Measurements from ENCODE around the gene NPAS3.

DNA sequence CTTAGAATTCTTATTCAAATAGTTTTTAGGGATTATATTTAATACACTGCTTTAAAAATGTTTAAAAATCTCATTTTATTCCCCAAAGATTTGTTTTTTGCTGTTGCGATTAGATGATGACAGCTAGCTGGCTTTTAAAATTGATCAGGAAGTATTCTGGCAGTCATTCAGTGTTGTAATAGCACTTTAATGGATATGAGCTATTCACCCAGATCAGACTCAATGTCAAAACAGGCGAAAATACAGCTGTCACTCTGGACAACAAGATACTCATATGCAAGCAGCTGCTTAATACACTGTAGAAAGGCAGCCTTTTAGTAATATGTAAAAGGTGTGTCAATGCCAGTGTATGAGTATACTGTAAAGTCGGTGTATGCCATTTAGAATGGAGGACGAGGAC is 91.7 kb downstream of the NPAS3 start:
- TF ChIP-seq ZNF660 (tag by site-specific recombination; IDR thresholded peaks at IDR 0.05), result no peak
- TF ChIP-seq, protein P1, sequence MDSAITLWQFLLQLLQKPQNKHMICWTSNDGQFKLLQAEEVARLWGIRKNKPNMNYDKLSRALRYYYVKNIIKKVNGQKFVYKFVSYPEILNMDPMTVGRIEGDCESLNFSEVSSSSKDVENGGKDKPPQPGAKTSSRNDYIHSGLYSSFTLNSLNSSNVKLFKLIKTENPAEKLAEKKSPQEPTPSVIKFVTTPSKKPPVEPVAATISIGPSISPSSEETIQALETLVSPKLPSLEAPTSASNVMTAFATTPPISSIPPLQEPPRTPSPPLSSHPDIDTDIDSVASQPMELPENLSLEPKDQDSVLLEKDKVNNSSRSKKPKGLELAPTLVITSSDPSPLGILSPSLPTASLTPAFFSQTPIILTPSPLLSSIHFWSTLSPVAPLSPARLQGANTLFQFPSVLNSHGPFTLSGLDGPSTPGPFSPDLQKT (IDR thresholded peaks at IDR 0.05; ENCODE audit: borderline replicate concordance, low read depth, low read length), result no peak
- TF ChIP-seq YY2 (tag by site-specific recombination; IDR thresholded peaks at IDR 0.05), result no peak
- TF ChIP-seq, protein P2, sequence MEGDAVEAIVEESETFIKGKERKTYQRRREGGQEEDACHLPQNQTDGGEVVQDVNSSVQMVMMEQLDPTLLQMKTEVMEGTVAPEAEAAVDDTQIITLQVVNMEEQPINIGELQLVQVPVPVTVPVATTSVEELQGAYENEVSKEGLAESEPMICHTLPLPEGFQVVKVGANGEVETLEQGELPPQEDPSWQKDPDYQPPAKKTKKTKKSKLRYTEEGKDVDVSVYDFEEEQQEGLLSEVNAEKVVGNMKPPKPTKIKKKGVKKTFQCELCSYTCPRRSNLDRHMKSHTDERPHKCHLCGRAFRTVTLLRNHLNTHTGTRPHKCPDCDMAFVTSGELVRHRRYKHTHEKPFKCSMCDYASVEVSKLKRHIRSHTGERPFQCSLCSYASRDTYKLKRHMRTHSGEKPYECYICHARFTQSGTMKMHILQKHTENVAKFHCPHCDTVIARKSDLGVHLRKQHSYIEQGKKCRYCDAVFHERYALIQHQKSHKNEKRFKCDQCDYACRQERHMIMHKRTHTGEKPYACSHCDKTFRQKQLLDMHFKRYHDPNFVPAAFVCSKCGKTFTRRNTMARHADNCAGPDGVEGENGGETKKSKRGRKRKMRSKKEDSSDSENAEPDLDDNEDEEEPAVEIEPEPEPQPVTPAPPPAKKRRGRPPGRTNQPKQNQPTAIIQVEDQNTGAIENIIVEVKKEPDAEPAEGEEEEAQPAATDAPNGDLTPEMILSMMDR (tag by site-specific recombination; IDR thresholded peaks at IDR 0.05), result no peak
- TF ChIP-seq, protein P3, sequence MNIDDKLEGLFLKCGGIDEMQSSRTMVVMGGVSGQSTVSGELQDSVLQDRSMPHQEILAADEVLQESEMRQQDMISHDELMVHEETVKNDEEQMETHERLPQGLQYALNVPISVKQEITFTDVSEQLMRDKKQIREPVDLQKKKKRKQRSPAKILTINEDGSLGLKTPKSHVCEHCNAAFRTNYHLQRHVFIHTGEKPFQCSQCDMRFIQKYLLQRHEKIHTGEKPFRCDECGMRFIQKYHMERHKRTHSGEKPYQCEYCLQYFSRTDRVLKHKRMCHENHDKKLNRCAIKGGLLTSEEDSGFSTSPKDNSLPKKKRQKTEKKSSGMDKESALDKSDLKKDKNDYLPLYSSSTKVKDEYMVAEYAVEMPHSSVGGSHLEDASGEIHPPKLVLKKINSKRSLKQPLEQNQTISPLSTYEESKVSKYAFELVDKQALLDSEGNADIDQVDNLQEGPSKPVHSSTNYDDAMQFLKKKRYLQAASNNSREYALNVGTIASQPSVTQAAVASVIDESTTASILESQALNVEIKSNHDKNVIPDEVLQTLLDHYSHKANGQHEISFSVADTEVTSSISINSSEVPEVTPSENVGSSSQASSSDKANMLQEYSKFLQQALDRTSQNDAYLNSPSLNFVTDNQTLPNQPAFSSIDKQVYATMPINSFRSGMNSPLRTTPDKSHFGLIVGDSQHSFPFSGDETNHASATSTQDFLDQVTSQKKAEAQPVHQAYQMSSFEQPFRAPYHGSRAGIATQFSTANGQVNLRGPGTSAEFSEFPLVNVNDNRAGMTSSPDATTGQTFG (tag by site-specific recombination; IDR thresholded peaks at IDR 0.05; ENCODE audit: borderline replicate concordance), result no peak
- no peak for TF ChIP-seq ZNF174 (tag by site-specific recombination; IDR thresholded peaks at IDR 0.05)
- TF ChIP-seq ZFP3 (tag by site-specific recombination; IDR thresholded peaks at IDR 0.05; ENCODE audit: low read depth), result no peak
- TF ChIP-seq, protein P4, sequence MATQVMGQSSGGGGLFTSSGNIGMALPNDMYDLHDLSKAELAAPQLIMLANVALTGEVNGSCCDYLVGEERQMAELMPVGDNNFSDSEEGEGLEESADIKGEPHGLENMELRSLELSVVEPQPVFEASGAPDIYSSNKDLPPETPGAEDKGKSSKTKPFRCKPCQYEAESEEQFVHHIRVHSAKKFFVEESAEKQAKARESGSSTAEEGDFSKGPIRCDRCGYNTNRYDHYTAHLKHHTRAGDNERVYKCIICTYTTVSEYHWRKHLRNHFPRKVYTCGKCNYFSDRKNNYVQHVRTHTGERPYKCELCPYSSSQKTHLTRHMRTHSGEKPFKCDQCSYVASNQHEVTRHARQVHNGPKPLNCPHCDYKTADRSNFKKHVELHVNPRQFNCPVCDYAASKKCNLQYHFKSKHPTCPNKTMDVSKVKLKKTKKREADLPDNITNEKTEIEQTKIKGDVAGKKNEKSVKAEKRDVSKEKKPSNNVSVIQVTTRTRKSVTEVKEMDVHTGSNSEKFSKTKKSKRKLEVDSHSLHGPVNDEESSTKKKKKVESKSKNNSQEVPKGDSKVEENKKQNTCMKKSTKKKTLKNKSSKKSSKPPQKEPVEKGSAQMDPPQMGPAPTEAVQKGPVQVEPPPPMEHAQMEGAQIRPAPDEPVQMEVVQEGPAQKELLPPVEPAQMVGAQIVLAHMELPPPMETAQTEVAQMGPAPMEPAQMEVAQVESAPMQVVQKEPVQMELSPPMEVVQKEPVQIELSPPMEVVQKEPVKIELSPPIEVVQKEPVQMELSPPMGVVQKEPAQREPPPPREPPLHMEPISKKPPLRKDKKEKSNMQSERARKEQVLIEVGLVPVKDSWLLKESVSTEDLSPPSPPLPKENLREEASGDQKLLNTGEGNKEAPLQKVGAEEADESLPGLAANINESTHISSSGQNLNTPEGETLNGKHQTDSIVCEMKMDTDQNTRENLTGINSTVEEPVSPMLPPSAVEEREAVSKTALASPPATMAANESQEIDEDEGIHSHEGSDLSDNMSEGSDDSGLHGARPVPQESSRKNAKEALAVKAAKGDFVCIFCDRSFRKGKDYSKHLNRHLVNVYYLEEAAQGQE (tag by site-specific recombination; IDR thresholded peaks at IDR 0.05), result no peak
